IPS-18c (cell line): Measurements from ENCODE around the gene MED12.
"Not testable (repeated sequence)": the region's sequence is repeated elsewhere in the genome, so short reads cannot be mapped to it uniquely, and the experiment has no call there.

Experiments used
- H3K4me3 ChIP-seq: 2 replicates; pipeline ENCODE4 v1.7.0; 2013; ENCODE audit warnings: low read depth, mild to moderate bottlenecking, low read length, moderate library complexity; ENCODE audit not compliant: insufficient read depth
- H3K9me3 ChIP-seq: one replicate; pipeline ENCODE4 v1.6.1; 2013; ENCODE audit warnings: mild to moderate bottlenecking, low read length, moderate library complexity; ENCODE audit not compliant: control insufficient read depth, insufficient read depth

MED12 gene

DNA sequence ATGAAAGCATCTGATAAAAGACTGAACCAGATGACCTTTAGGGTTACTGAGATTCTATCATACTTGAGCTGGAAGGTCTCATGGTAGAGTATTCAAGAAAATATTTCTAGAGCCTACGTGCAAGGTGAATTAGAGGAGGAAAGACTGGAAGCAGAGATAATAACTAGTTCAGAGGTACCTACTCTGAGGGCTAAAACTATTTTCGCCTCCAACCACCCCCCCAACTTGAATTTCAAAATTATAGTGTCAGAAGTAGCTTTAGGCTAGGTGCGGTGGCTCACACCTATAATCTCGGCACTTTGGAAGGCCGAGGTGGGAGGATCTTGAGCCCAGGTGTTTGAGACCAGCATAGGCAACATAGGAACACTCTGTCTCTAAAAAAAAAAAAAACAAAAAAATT lies 57.1 kb downstream of the MED12 start:
- Histone ChIP-seq H3K9me3 (peaks cover 6% of the 10 kb centered on the region), H3K4me3 (no peak overlapping the region)

- no peak overlapping the region for H3K4me3 ChIP-seq
- H3K9me3 ChIP-seq: peaks cover 6% of the 10 kb centered on the region
Observed at GRCh38 chrX:71177327-71177726, 58.9 kb downstream of the MED12 start.

DNA sequence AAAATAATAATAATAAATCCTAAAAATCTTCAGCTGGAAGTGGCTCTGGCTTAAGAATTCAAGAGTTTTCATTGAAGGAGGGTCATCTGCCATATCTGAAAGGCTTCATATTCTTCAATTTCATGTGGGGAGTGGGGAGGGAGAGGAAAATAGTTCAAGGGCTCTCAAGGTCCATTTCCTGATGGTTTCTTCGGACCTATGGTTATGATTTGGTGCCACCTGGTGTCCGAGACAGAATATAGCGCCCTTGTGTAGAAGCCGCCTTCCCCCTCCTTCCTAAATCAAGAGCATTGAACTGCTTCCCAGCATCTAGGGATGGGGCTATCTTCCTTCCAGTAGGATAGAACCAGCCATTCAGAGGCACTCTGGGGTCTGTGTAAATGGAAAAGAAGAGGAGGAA lies 60.5 kb downstream of the MED12 start:
- Histone ChIP-seq H3K9me3 (peaks cover 6% of the 10 kb centered on the region), H3K4me3 (no peak overlapping the region)

GRCh38 chrX:71180579-71181265 lies 62.3 kb downstream of the MED12 start:
- H3K4me3 ChIP-seq, H3K9me3 ChIP-seq: not testable (repeated sequence)

DNA sequence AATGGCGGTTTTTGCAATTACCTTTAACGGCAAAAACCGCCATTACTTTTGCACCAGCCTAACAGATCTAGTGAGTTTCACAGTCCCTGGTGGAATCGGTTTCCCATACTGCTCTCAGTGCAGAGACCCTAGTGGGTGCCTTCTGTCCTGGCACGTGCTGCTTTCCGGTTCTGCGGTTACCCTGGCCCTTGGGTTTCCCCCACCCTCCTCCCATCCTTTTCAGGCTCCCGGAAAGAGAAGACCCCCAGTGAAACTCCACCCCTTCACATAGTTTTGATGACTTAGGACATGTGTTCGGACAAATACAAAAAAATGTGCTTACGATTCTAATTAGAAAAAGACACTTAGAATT lies 63.1 kb downstream of the MED12 start:
- peak overlapping the region; percentile 21; the same call in 1 of the 2 replicates for H3K4me3 ChIP-seq
- no peaks in the 10 kb centered on the region for H3K9me3 ChIP-seq

DNA sequence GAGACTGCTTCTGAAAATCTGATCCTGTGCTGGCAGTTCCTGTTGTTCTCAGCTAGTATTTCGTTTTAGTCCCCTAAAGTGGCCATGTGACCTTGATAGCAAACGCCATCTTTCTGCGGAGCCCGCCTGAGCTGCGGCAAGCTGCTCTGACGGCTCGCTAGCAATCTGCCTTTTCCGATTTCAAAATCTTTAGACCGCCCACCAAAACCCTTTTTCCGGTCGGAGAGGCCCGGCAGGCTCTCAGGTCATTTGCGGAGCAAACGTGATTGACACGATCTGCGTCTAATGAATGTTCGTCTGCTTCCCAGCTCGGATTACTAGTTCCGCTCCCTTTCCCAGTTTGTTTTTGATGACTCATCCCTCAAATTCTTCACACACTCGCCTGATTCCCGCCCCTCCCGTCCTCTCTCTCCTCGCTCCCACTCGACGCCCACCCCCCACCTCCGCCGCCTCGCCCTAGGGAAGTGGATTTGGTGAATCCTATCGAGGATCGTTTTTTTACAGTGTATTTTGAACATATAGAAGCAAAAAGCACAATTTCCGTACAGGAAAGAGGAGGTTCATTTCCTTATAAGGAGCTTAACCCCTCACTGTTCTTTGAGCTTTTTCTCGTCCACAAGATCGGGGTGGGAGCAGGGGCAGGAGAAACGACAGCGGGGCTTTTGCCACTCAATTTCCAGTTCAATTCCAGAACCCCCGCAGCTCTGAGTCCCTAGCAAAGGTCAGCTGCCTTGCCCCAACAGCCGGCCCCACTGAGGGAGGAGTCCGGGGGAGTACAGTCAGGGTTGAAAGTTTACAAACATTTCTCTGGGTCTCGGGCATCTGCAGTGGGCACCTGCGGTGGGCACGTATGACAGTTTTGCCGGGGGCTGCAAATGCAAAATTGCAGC lies 63.8 kb downstream of the MED12 start:
- H3K9me3 ChIP-seq: no peaks in the 10 kb centered on the region
- H3K4me3 ChIP-seq: peak overlapping the region; percentile 21; the same call in 1 of the 2 replicates

DNA sequence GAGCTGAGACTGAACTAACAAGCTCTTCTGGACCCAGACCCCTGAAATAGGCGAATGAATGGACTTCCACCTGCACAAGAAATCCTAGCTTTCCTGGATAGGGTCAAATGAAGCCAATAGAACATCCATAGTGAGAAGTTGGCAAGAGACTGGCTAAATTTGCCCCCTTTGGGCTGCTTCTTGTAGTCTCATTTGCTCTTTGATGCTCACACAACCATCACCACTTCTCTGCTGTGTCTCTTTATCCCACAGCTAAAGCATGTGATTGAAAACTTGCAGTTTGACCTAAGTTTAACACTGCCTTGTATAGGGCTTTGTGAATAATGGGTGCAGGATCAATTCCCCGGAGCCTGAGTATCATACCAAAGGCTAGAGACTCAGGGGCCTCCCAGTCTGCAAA lies 64.5 kb downstream of the MED12 start:
- Histone ChIP-seq H3K4me3 (peak overlapping the region; percentile 21; the same call in 1 of the 2 replicates), H3K9me3 (no peaks in the 10 kb centered on the region)

DNA sequence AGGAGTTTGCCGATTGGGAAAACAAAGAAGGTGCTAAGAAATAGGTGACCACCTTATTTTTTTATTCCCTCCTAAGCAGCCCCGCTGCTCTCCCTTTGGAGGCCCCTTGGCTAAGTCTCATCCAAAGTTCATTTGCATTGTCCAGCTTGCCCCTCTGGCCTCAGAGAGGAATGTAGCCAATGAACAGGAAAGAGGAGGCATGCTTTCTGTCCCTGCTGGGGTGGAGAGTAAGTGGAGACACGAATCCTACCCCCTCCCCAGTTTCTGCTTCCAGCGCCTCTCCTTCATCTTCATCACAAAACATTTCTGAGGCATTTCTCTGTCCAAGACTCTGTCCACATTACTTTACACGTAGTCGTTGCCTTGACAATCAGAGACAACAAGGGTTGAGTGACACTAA lies 64.9 kb downstream of the MED12 start:
- peak overlapping the region; percentile 21; the same call in 1 of the 2 replicates for H3K4me3 ChIP-seq
- H3K9me3 ChIP-seq: no peaks in the 10 kb centered on the region

- no peaks in the 10 kb centered on the region for H3K9me3 ChIP-seq
Observed at GRCh38 chrX:71184092-71184491, 65.7 kb downstream of the MED12 start.

DNA sequence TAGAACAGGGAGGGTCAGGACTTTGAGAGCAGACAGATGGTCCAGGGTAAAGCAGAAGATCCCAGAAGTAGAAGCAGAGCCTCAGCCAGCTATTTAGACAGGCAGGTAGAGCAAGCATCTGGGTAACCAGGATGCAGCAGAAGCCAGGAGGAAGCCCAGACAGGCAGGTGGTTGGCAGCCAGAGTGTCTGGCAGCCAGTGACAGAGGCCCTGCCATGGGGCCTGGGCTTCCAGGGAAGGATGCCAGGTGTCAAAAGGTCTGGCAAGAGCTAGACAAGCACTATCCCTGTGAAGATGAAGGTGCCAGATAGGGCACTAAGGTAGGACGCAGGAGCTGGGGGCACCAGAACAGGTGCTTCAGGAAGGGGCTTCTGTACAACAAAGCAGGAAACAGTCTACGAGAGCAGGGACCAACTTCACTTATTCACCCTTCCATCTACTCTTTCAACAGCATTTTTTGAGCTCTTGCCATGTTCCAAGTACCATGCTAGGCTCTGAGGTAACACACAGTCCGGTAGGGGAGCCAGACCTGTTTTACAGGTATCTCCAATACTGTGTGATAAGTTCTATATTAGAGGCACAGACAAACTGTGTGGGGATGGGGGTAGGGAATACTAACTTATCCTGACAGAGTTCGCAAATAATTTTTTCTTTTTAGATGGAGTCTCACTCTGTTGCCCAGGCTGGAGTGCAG lies 66.6 kb downstream of the MED12 start:
- Histone ChIP-seq H3K4me3 (no peak overlapping the region), H3K9me3 (no peaks in the 10 kb centered on the region)

More at GRCh38 chrX:71184092-71184491, 65.7 kb downstream of the MED12 start:
- H3K4me3 ChIP-seq: no peak overlapping the region

- Histone ChIP-seq H3K9me3 (no peaks in the 10 kb centered on the region), H3K4me3 (no peak overlapping the region)
Observed at GRCh38 chrX:71191248-71191647, 72.9 kb downstream of the MED12 start.
